GM19328 (cell line): ENCODE results near the gene RAP1GAP2.
"Not testable (repeated sequence)": the region's sequence is repeated elsewhere in the genome, so short reads cannot be mapped to it uniquely, and the experiment has no call there.

Experiments
- ATAC-seq: cut with Tn5 transposase; IDR thresholded peaks from one replicate; pipeline ENCODE4 v1.9.1; 2021; ENCODE audit warnings: mild to moderate bottlenecking, moderate library complexity; ENCODE audit not compliant: unreplicated experiment

RAP1GAP2 gene

DNA sequence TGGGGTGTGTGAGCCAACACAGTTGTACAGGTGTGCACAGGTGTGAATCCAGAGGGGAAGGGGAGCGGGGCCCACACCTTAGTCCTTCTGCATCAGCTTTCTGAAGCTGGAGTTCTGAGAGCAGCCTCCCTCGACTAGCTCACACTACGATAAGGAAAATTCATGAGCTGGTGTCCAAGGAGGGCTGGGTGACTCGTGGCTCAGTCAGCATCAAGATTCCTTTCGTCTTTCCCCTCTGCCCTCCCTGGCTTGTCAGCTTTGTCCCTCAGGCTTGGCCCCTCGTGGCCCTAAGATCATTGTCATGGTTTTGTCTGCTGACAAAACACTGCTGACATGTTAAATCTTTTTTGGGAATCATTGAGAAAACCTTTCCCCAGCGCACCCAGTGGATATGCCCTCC lies 219.7 kb downstream of the RAP1GAP2 start:
- no peak for ATAC-seq

DNA sequence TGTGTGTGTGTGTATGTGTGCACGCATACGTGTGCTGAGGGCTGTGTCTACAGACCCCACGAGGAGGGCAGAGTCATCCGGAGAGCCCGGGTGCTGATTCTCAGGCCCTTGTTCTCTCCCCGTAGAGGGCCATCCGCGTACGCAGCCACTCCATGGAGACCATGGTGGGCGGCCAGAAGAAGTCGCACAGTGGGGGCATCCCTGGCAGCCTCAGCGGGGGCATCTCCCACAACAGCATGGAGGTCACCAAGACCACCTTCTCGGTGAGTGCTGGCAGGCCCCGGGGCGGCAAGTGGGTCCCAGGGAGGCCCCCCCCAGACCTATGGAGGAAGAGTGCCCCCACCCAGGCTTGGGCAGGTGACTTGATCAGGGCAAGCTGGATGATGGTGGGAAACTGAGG lies 221.7 kb downstream of the RAP1GAP2 start:
- ATAC-seq: no peak

DNA sequence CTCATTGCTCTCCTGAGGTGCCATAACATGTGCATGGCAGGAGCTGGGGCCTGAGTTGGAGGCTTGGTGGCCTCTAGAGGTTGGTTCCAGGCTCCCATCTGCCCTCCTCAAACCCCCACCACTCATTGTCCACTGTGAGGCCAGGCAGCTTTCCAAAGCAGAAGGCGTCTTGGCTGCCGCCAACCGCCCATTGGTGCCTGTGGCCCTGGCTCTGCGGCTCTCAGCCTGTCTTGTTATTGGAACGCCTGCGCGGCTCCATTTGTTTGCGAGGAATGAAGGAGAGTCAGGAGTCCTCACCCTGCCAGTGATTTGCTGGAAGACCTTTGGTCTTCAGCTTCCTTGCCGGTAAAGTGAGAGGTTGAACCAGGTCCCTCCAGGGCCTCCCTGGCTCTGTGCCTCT lies 223.5 kb downstream of the RAP1GAP2 start:
- no peak for ATAC-seq

DNA sequence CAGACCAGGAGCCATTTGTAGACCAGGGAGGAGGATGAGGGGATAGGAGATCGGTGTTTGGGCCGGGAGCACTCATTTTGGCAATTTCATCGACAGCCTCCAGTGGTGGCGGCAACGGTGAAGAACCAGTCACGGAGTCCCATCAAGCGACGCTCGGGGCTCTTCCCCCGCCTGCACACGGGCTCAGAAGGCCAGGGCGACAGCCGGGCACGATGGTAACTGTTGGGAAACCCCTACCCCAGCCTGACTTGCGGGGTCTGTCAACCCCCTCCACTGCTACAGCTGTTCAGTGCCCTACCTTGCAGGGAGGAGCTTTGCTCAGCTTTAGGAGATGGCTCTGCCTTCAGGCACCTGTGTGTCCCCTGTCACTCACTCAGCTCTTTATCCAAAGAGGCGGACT lies 224.1 kb downstream of the RAP1GAP2 start:
- no peak for ATAC-seq

DNA sequence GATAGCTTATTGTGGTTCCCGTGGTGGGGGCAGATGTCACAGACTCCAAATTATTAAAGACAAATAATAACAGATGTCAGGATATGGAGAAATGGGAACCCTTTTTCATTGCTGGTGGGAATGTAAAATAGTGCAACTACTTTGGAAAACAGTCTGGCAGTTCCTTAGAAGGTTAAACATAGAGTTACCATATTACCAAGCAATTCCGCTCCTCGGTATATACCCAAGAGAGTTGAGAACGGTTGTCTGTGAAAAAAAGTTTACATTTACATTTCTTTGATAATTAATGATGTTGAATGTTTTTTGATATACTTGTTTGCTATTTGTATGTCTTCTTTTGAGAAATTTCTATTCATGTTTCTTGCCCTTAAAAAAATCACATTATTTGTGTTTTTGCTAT lies 226.0 kb downstream of the RAP1GAP2 start:
- no peak for ATAC-seq

DNA sequence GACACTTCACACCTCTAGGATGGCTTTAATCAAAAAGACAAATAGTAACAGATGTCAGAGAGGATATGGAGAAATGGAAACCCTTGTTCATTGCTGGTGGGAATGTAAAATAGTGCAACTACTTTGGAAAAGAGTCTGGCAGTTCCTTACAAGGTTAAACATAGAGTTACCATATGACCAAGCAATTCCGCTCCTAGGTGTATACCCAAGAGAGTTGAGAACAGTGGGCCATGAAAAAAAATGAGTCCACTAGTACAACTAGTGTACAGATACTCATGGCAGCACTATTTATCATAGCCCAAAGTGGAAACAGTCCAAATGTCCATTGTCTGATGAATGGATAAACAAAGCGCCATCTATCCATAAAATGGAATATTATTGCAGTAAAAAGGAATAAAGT lies 228.1 kb downstream of the RAP1GAP2 start:
- ATAC-seq: no peak

DNA sequence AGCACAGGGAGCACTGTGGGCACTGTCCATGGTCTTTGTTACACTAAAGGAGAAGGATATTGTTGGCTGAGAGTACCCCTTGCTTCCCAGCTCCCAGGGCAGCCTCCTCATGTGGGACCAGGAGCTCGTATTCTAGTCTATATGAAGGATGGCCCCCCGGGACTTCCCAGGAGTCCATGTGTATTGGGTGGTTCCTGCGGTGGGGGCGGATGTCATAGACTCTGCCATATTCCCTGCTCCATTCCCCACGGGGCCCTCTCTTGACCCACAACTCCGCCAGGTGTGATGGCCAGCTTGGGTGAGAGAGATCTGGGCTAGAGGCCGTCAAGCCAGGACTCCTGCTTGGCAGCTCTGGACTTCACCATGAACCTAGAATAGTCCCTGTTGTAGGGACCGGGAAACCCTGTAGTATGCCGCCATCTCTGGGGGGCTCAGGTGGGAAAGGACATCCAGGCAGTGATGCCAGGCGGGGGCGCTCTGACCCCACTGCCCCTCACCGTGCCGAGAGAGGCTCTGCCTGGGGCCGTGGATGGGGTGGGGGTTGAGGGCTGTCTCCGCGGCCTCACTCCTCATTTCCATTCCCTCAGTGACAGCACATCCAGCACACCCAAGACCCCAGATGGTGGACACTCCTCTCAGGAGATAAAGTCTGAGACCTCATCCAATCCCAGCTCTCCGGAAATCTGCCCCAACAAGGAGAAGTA lies 229.3 kb downstream of the RAP1GAP2 start:
- no peak for ATAC-seq

DNA sequence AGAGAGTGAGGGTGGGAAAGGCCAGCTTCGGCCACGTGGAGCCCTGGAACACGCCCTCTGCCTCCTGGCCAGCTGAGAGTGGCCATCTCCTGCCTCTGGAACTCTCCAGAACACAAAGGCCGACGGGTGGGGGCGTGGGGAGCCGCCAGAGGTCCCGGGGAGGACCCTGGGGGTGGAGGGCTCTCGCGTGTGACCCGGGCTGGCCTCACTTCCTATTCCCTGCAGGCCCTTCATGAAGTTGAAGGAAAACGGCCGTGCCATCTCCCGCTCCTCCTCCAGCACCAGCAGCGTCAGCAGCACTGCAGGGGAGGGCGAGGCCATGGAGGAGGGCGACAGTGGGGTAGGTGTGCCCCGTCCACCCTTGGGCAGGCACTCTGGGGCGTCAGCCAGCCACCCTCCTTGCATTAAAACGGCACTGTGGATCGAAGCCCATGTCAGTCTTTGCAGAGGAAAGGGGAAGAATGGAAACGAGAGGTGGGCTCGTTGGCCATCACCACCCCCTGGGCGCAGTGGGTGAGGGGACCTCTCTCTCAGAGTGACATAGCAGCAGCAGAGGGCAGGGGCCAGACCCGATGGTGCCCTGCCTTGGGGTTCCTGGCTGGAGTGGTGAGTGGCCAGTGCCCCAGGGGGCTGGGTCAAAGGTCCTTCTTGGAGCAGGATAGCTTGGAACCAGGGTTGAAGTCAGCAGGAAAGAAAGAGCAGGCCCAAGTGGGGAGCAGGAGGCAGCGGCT lies 230.1 kb downstream of the RAP1GAP2 start:
- ATAC-seq: no peak

DNA sequence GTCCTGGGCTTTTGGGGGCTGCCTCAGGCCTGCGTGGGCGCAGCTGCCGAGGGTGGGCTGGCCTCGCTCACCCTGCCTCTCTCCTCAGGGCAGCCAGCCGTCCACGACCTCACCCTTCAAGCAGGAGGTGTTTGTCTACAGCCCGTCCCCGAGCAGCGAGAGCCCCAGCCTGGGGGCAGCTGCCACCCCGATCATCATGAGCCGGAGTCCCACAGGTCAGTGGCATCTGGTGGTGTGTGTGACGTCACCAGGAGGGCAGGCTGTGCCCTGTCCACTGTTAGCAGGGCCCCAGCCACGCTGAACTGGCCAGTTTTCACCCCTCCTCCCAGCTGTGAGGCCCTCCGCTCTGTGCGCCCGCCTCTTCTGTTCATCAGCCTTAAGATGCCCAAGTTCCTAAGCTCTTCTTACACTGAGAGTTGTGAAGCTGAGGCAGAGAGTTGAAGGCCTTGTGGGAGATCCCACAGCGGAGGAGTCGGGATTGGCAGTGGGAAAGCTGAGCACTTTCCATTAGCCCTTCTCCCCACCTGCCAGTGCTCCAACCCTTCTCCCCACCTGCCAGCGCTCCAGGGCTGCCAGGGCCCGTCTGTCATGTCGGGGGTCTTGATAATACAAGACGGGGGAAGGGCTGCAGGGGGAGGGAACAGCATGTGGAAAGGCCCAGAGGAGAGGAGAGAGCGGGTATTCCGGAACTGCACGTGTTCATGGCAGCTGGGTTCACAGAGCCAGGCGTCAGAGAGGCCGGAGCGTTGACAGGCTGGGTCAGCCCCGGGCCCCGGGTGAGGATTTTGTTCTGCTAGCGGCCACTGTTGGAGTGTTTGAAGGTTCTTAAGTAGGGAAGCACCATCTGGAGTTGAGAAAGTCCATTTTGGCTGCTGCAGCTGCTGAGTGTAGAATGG lies 230.9 kb downstream of the RAP1GAP2 start:
- ATAC-seq: no peak

DNA sequence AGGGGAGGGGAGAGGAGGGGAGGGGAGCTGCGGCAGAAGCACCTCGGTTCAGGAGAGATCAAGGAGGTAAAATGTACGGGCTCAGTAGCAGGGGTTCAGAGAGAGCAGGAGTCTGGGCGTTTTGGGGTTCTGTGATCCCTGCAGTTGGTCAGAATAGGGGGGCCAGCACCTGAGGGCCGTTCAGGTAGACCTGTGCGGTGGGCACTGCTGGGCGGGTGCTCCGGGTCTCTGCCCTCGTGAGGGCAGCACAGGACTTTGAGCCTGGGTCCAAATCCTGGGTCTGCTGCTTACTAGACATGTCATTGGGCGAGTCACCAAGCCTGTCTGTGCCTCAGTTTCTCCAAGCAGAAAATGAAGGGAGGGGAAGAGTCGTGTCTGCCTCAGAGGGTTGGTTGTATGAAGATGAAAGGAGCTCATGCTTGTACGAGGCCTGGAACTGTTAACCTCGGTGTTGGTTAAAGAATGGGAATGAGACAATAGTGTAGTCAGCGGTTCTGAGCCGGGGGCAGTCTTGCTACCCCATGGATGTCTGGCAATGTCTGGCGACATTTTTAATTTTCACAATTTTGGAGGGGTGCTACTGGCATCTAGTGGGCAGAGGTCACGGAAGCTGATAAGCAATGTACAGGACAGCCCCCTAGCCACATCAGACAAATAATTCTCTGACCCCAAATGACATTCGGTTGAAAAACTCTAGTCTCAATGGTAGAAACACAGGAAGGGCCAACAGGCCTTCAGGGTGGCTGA lies 231.7 kb downstream of the RAP1GAP2 start:
- ATAC-seq: no peak

DNA sequence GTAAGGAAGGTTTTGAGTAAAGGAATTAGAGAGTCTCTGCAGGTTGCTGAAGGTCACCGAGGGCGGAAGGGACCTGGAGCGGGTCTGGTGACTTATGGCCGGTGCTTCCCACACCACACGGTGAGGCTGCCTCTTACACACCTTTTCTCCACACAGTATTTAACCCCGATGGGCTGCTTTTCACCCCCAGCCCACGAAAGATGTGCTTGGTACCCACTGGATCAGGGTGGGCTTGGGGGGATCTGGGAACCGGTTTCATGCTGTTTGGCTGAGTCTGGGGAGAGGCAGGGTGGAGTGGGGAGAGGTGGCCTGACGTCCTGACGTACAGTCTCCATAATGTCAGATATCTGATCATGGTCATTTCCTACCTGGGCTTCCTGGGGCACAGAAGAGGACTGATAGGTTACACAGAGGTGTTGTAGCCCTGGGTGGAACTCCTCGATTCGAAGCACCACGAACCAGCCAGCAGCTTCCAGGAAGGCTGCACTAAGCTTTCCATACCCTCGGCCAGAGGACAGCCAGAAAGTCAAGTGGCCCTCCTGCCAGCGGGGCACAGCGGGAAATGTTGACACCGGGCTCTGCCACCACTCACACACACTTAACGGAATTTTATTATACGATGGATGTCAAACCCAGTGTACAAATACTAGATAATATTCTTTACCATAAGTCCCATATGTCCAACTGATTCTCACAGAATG lies 233.1 kb downstream of the RAP1GAP2 start:
- no peak for ATAC-seq

DNA sequence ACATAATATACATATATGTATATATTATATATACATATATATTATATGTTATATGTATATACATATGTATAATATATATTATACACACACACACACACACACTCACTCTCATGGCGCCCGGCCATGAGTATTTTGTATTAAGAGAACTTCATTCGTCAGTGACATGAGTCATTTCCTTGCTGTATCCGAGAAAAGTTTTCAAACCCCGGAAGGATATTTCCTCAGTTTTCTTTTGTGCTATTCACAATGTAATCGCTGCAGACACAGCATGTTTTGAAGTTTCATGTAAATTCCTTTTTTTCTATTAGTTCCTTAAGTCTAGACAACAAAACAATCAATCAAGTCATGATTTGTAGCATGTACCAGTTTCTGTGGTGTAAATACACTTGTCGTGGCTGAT lies 233.9 kb downstream of the RAP1GAP2 start:
- ATAC-seq: no peak

DNA sequence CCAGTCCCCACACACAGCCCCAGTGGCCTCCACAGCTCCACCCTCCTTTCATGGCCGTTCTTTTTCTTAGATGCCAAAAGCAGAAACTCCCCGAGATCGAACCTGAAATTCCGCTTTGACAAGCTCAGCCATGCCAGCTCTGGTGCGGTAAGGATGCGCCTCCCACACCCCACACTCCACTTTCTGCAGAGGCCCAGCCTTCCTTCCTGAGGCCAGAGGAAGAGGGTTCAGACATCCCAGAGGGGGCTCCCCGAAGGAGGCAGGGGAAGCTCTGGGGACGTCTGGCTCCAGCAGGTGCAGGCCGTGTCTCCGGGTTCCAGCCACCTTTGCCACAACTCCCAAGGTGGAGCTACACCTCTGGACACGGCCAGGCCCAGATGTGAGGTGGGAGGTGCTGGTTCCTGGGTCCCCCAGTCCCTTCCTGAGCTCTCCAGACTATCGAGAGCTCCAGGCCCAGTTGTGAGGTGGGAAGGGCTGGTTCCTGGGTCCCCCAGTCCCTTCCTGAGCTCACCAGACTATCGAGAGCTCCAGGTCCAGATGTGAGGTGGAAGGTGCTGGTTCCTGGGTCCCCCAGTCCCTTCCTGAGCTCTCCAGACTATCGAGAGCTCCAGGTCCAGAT lies 234.7 kb downstream of the RAP1GAP2 start:
- ATAC-seq: not testable (repeated sequence)

DNA sequence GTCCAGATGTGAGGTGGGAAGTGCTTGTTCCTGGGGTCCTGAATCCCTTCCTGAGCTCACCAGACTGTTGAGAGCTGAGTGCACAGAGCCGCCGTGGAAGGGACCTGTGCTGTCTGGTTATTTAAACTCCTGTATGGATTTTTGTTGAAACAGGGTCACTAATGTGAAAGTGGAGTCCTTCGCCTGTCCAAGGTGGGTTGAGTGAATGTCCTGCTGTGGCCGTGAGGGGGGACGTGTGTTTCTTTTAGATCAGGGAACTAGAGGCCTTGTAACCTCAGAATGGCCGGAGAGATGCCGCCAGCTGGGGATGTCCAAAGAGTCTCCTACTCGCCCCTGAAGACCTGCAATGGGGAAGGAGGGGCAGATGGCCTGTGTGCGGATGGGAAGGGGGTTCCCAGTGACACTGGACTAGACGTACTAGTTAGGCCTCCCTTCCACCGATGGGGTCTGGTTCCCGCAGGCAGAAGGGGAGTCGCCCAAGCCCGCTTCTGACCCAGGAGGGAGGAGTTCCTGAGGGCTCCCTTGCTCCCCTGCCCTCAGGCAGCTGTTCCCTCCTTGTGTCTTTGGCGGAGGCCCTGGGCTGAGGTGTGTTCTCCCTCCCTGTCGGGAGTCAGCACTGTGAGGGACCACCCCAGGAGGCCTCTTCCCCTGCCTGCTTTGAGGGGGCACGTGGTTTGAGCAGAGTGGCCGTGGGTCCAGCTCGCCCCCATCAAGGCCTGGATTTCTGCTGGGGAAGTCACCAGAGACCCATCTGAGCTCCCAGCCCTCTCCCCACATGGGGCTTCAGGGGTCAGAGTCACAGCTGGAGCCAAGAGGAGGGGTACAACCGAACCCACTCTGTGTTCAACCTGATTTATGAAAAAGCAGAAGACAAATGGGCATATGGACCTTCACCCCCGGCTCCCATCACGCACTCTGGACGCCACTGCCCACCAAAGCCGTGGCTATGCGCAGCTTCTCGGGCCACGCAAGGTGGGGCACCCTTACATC lies 236.3 kb downstream of the RAP1GAP2 start:
- ATAC-seq: no peak

DNA sequence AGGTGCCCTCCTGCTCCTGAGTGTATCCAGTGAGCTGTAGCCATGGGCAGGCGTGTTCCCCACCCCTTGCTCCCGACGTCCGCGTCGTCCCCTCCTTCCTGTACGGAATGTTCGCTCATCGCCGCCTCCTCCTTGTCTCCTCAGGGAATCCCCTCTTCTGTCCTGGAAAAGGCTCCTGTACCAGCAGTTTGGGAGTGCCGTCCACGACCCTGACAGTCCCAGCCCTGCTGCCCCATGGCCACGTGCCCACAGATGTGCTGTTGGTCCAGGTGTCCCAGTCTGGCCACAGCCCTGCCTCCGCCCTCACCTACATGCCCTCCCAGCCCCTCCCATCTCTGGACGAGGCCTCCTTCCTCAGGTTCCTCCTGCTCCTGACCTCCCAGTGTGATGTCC lies 237.0 kb downstream of the RAP1GAP2 start:
- no peak for ATAC-seq

DNA sequence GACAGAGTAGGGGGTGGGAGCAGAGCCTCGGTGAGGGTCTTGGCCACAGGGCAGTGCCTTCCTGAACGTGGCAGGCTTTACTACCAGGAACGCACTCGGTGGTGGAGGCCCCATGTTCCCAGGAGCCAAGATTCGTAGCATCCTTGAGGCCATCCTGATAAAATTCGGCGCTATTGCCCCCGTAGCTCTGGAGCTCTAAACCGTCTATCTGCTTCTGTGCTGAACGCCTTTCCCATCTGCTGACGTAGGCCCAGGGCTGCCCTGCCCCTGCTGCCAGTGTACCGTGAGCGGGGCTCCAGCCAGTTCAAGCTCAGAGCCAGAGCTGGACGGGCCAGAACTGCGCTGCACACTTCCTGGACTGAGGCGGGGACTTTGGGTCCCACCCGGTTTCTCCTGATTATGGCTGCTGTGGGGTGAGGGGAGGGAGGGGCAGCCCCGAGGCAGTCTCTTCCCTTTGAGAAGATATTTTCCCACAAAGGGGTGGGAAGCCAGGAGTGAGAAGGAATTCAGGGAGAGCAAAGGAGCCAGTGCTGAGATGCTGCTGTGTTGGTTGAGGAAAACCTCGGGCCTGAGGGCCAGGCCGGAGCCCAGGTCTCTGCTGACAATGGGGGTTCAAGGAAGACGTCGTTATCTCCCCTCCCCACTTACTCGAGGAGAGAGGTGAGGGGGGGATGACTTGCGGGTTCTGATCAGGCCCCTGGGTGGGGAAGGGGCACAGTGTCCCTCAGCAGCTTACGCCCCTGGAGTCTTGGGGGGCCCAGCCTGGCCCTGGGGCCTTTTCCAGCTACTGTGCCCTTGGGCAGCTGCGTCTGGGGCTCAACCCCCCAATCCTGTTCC lies 237.7 kb downstream of the RAP1GAP2 start:
- no peak for ATAC-seq

DNA sequence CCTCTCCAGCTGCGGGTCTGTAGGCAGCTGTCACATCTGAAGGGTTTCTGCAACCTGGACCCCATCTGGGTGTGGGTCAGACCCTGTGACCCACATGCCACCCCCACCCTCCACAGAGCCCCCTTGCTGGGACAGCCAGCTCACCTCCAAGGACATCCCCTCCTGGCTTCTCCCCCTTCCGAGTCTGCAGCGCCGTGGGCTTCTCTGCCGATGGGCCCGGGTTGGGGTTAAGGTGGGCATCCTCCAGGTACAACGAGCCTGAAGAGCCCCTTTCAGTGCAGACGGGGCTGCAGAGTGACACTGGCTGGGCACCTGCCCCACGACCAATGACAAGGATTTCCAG lies 238.3 kb downstream of the RAP1GAP2 start:
- ATAC-seq: no peak
